GM19193 (cell line): ENCODE data around the gene EML5.
A peak's percentile ranks its signal among the peaks of the same experiment; 100 is the strongest.

Experiments
- POLR2A ChIP-seq: IDR thresholded peaks from 4 replicates; pipeline ENCODE4 v1.6.1; 2011; ENCODE audit not compliant: insufficient read depth, insufficient read length; ENCODE audit errors: extremely low read depth

Gene EML5

DNA sequence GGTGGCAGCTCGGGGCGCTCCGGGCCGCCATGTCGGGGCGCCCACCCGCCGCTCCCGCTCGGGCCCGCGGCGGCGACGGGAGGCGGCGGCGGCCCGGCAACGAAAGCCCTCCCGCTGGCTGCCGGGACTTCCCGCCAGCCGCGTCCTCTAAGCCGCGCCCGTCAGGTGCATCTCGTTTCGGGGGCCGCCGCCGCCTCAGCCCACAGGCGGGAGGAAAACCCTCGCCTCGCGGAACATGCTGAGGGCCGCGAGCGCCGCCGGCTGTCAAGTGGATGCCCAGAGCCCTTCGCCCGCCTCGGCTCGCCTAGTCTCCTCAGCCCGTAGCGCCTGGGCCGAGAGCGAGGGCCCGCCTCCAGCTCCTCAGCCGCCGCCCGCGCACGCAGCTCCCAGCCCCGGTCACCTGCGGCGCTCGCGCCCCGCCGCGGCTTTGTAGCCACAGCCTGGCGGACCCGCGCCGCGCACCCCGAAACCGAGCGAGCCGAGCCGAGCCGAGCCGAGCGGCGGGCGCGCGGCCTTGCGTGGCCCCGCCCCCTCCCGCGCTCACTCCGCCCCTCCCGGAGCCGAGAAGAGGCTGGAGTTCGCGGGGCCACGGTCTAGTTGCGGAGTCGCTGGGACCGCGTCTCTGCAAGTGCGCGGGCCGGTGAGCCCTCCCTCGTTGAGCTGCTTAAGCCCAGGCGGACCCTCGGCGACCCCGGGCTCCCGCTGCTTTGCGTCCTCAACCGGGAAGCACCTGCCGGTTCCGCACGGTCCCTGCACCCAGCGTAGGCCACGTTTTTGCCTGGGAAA is at the start of gene EML5:
TSS of gene EML5 (minus strand) at position 481 of the 786 bp plus-strand sequence. CDS start at position 31, 450 bp downstream.
- no peak for TF ChIP-seq POLR2A

GRCh38 chr14:88842414-88842813 is 49.7 kb upstream of the EML5 start:
- no peak for TF ChIP-seq POLR2A

DNA sequence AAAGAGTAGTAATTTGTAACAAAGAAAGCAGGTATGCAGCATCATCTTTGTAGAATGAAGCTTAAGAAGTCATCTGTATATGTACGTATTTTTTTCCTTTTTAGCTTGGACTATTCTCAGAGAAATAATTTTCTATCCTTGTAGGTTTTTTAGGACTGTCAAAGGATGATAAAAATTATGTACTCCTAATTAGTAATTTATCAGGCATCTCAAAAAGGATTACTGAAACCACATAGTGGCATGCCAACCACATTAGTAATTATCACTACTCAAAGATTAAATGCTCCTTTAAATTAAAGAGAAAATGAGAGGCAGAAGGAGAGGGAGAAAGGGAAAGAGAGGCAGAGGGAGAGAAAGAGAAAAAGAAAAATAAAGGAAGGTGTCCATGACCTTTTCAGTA is 49.0 kb upstream of the EML5 start:
- TF ChIP-seq POLR2A, result no peak

DNA sequence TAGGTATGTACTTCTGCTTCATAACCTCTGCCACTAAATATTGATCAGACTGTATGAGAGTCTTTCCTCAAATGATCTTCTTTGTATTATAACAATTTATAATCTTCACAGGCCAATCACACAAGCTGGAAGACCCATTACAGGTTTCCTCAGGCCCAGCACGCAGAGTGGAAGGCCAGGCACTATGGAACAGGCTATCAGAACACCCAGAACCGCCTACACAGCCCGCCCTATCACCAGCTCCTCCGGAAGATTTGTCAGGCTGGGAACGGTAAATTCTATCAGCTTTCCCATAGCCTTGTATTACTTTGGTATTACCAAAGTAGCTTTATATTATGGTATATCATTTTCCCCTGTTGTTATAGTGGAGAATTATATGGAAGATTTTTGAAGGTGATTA is 48.2 kb upstream of the EML5 start:
- TF ChIP-seq POLR2A, result no peak

DNA sequence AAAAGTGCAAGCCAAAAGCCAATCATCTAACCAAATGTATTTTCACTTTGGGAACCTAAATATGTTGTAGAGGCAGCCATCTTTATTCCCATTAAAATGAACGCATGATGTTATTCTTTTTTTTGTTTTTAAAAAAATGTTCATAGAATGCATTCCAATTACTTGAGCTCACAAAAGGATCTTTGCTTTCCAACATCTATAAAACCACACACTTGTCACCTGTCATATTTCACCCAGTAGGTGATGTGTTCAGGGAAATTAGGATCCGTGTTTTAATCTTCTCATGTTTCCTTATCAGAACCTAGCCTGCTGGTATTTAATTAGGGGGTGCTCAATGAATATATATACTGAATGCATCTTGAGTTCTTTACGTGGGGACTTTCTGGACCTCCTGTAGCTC is 45.3 kb upstream of the EML5 start:
- no peak for TF ChIP-seq POLR2A

- no peak for TF ChIP-seq POLR2A
Measured at GRCh38 chr14:88837495-88837894, 44.7 kb upstream of the EML5 start.

- no peak for TF ChIP-seq POLR2A
Measured at GRCh38 chr14:88835661-88836060, 42.9 kb upstream of the EML5 start.

GRCh38 chr14:88834883-88835431 is 42.2 kb upstream of the EML5 start:
- TF ChIP-seq POLR2A, result no peak

DNA sequence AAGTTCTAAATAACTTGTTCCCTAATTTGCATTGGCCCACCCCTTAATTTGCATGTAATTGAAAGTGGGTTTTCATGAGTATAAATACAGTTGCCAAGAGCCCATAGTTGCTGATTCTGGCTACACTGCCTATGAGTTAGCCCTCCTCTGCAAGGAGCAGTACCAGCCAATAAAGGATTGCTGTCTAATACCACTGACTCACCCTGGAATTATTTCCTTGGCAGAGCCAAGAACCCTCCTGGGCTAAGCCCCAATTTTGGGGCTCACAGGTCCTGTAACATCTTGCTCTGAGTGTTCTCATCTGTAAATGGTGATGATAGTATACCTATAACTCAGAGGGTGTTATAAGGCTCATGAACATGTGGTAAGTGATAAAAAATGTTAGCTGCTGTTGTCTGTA is 38.5 kb upstream of the EML5 start:
- no peak for TF ChIP-seq POLR2A

DNA sequence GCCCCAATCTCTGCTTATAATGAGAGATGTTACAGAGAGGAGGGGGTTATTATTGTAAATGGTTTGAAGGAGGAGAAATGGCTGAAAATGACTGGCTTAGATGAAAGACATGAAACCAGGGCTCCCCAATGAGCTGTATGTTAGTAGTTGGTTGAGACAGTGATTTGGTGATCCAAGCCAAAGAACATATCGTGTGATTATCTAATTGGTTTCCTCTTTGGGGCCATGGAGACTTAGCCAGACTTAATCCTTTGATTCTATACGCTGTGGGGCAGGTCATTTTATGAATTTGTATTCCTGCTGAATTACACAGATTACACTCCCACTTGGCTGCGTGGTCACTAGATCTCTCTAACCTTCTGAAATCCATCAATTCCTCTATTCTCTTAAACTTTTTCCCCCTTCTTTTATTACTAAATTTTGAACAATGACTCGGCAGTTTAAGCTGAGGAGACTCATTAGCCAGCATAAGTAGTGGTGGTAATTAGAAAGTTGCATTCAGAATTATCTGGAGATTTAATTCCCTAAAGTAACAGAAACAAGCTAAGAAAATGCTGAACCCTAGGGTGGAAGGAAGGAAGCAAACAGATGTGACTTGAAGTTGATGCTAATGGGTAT is 37.0 kb upstream of the EML5 start:
- TF ChIP-seq POLR2A, result no peak

DNA sequence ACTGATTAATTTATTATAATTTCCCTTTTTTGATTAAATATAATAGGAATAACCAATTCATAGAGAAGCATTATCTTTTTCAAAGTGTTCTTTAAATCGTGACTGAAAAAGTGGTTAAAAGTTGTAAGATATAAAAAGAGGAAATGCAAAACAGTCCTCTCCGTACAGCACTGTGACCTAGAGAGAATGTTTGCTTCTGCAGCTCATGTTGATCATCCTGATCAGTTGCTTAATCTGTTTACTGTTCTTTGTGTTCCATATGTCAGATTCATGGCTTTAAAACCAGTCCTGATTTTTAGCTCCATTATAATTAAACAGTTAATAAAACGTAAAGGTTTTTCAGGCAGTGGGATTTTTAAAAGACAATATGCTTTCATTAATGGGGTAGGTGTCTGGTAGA is 36.4 kb upstream of the EML5 start:
- TF ChIP-seq POLR2A, result no peak

DNA sequence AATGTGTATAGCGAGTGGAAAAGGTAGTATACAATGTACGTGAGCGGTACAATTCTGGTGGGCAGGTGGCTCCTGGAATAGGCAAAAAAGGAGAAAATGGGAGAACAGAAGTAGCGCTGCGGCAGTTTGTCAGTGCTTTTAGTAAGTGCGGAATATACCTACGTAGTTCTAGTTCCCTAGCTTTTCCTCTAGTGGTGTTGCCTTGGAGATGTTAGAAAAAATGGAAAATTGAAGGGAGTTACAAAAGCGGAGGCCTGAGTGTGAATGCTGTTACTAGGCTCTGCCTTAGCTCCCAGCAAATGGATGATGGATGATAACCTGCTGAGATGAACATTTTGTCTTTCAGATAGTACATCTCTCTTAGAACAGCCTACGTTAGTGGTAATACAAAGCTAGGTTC is 32.8 kb upstream of the EML5 start:
- TF ChIP-seq POLR2A, result no peak

GRCh38 chr14:88825078-88825458 is 32.3 kb upstream of the EML5 start:
- TF ChIP-seq POLR2A, result no peak

DNA sequence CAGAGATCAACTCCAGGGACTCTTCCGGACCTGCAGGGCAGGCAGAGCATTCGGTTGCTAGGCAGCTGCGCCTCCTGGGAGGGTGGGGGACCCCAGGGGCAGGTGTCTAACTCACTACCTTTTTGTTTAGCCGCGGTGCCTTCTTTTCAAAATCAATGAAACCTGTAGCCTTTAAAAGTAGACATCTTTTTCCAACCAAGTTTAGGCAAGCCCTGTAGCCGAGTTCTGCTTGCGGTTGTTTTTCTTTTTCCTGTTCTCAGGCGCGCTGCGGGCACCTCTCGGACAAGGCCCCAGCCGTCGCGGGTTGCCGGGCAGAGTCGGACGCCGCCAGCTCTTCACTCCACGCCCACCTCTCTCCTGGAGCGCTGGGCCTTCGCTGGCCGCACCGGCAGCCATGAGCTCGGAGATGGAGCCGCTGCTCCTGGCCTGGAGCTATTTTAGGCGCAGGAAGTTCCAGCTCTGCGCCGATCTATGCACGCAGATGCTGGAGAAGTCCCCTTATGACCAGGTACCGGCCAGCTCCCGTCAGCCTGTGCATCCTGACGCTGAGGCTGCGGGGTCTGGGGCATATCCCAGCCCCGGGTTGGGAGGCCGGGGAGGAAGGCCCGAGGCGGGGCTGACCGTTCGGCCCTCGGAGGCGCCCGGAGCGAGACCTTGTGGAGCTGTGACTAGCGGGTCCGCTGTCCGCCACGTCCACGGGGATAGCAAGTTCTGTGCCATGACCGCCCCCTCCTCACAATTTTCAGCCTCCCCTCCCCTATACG is 31.7 kb upstream of the EML5 start, which contains the start of gene TTC8:
TSS of gene TTC8 (plus strand) at position 338 of the 764 bp plus-strand sequence. CDS start at position 395, 57 bp downstream.
- peak; percentile 60 for TF ChIP-seq POLR2A

DNA sequence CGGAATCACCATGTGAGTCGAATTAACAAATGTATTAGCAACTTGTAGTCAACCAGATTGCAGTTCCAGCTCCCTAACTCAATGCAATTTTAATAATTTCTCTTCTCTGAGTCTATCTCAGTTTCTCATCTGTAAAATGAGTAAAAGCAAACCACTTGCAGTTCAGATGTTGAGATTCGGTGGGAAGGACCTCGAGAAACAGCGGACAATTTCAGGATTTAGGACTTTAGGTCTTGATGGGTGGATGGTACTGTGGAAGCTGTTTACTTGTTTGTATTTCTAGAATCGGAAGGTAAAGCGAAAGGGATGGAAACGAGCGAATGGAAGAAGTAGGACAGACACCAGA is 31.2 kb upstream of the EML5 start:
- no peak for TF ChIP-seq POLR2A
